ENCODE data around the gene FCHO2.

The FCHO2 gene

DNA sequence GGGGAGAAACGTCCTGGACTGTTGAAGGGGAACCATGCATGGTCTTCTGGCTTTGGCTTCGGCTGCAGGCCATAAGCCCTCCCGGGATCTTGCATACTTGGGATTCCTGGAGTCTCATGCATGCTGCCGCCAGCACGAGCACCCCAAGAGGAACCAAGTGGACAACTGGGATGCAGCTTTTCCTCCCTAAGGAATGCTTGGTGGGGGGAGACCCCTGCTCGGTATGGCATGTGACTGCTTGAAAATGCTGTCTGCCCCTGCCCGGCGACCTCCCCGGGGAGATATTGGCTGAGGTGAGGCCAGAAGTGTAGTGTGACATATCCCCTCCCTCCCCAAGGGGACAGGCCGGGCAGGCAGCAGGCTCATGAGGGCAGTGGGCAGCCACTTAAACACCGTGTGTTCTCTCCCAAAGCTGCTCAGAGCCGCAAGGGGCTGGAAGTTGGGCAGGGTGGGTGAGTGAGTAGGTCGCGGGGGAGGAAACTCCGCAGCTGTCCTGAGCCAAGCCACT, 180.3 kb downstream of the FCHO2 start:
- no peak for DNase-seq (ENCODE audit: low read depth in 2 of 2)

GRCh38 chr5:73137563-73138530, 182.0 kb downstream of the FCHO2 start:
- DNase-seq (ENCODE audit: low read depth in 2 of 2), result no peak

GRCh38 chr5:73139485-73139884, 183.6 kb downstream of the FCHO2 start:
- no peak for DNase-seq (ENCODE audit: low read depth in 2 of 2)
